HEK293 (cell line): ENCODE results near the gene HSPG2.

Source experiments
- MEIS1 ChIP-seq: sonication (generic); formaldehyde crosslinking; IDR thresholded peaks from 2 replicates; pipeline ENCODE4 v1.8.1; 2022; ENCODE audit warnings: missing genetic modification reagents, mild to moderate bottlenecking, borderline replicate concordance
- ZNF112 ChIP-seq: fragments of 450-650 bp; formaldehyde crosslinking; IDR thresholded peaks from 2 replicates; pipeline ENCODE4 v1.5.0; 2017; ENCODE audit warnings: missing biosample characterization, missing genetic modification characterization
- ZNF133 ChIP-seq: fragments of 450-650 bp; formaldehyde crosslinking; IDR thresholded peaks from 2 replicates; pipeline ENCODE4 v1.5.1; 2016; ENCODE audit warnings: missing biosample characterization, missing genetic modification characterization
- ZNF670 ChIP-seq: fragments of 450-650 bp; formaldehyde crosslinking; IDR thresholded peaks from 2 replicates; pipeline ENCODE4 v1.5.1; 2016; ENCODE audit warnings: missing biosample characterization, missing genetic modification characterization, low read depth
- TF ChIP-seq, protein P1 (sequence below): fragments of 450-650 bp; formaldehyde crosslinking; IDR thresholded peaks from 2 replicates; pipeline ENCODE4 v1.5.1; 2017; ENCODE audit warnings: missing biosample characterization, missing genetic modification characterization
- TF ChIP-seq, protein P2 (sequence below): fragments of 450-650 bp; formaldehyde crosslinking; IDR thresholded peaks from 2 replicates; pipeline ENCODE4 v1.5.1; 2016; ENCODE audit warnings: missing biosample characterization, missing genetic modification characterization

DNA sequence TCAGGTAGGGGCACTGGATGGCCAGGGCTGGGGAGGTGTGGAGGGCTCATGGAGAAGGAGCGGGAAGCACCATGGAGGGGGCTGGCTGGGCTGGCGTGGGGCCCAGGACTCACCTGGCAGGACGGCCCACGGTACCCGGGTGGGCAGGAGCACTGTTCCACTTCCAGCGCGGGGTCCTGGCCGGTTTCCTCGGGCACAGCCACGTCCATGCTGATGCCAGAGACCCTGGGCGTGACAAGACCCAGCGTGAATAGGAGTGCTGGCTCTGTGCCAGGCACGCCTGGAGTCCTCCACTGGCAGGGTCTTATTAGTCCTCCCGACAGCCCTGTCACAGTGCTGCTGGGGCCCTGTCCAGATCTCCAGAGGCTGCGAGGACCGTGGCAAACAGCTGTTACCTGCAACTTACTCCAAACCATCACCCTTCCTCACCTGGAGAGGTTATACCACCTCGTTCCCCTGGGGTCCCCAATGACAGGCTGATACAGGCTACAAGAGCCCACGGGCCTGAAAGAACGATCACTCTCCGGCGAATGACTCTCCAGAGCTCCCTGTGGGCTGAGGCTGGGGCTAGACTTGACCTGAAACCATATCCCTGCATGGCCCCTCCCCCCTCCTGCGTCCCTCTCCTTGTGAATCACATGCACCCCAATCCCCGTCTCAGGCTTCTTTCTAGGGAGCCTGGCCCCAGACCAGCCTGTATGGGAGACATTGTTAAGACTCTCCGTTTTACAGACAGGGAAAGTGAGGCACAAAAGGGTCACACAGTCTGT is 62.1 kb downstream of the HSPG2 start:
- TF ChIP-seq, protein P1, sequence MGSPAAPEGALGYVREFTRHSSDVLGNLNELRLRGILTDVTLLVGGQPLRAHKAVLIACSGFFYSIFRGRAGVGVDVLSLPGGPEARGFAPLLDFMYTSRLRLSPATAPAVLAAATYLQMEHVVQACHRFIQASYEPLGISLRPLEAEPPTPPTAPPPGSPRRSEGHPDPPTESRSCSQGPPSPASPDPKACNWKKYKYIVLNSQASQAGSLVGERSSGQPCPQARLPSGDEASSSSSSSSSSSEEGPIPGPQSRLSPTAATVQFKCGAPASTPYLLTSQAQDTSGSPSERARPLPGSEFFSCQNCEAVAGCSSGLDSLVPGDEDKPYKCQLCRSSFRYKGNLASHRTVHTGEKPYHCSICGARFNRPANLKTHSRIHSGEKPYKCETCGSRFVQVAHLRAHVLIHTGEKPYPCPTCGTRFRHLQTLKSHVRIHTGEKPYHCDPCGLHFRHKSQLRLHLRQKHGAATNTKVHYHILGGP (tag by site-specific recombination), result no peak
- TF ChIP-seq MEIS1 (CRISPR knock-in tag) (no peak), ZNF112 (tag by site-specific recombination) (no peak), ZNF133 (no peak), ZNF670 (tag by site-specific recombination) (no peak)
- TF ChIP-seq, protein P2, sequence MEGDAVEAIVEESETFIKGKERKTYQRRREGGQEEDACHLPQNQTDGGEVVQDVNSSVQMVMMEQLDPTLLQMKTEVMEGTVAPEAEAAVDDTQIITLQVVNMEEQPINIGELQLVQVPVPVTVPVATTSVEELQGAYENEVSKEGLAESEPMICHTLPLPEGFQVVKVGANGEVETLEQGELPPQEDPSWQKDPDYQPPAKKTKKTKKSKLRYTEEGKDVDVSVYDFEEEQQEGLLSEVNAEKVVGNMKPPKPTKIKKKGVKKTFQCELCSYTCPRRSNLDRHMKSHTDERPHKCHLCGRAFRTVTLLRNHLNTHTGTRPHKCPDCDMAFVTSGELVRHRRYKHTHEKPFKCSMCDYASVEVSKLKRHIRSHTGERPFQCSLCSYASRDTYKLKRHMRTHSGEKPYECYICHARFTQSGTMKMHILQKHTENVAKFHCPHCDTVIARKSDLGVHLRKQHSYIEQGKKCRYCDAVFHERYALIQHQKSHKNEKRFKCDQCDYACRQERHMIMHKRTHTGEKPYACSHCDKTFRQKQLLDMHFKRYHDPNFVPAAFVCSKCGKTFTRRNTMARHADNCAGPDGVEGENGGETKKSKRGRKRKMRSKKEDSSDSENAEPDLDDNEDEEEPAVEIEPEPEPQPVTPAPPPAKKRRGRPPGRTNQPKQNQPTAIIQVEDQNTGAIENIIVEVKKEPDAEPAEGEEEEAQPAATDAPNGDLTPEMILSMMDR (tag by site-specific recombination), result no peak
